Sigmoid colon (tissue), 7 donors: Measurements from ENCODE around the gene C7orf33. TPM values are rescaled to one million over a fixed set of nuclear protein-coding genes. Genes with fewer than 3 reads are reported as not detected.

Experiments used
- DNase-seq: peaks from one replicate; pipeline ENCODE4 v3.0.0-alpha.2; 2019
- H3K27ac ChIP-seq, 4 donors: fragments of 200-600 bp; sonication (generic); one replicate each; pipeline ENCODE4 v1.5.1; 2016 to 2019; ENCODE audit warnings: mild to moderate bottlenecking in 1 of 4
- H3K27me3 ChIP-seq, 3 donors: fragments of 200-600 bp; sonication (generic); one replicate each; pipeline ENCODE4 v1.5.1; 2019; ENCODE audit warnings: mild to moderate bottlenecking in 1 of 3
- H3K36me3 ChIP-seq, 4 donors: fragments of 200-600 bp; sonication (generic); one replicate each; pipeline ENCODE4 v1.5.1; 2016 to 2019
- H3K4me1 ChIP-seq, 4 donors: fragments of 200-600 bp; sonication (generic); one replicate each; pipeline ENCODE4 v1.5.1; 2017 to 2019
- H3K4me3 ChIP-seq, 4 donors: fragments of 200-600 bp; sonication (generic); one replicate each; pipeline ENCODE4 v1.5.1; 2017 to 2019; ENCODE audit warnings: mild to moderate bottlenecking in 2 of 4, moderate library complexity in 1 of 4
- H3K9me3 ChIP-seq, 4 donors: fragments of 200-600 bp in 3 of 4; sonication (generic) in 3 of 4; one replicate each; pipeline versions ENCODE4 v1.5.1 to v1.6.1; 2013 to 2019
- CTCF ChIP-seq, 4 experiments: fragments of 450-650 bp in 3 of 4; fragments of 200-600 bp in 1 of 4; IDR thresholded peaks; one replicate each; pipeline ENCODE4 v1.5.1; 2016 to 2019; ENCODE audit warnings: antibody characterized with exemption in 4 of 4, mild to moderate bottlenecking in 3 of 4, moderate library complexity in 2 of 4
- EP300 ChIP-seq, 4 donors: sonication (generic); formaldehyde crosslinking; IDR thresholded peaks; one replicate each; pipeline ENCODE4 v1.6.1; 2017; ENCODE audit warnings: antibody characterized with exemption in 4 of 4
- POLR2A ChIP-seq, 2 donors: fragments of 450-650 bp; IDR thresholded peaks; one replicate each; pipeline ENCODE4 v1.6.1; 2016; ENCODE audit warnings: antibody characterized with exemption in 2 of 2, mild to moderate bottlenecking in 2 of 2, moderate library complexity in 2 of 2
- POLR2AphosphoS5 ChIP-seq, 4 donors: sonication (generic); formaldehyde crosslinking; IDR thresholded peaks; one replicate each; pipeline ENCODE4 v1.6.1; 2017; ENCODE audit warnings: antibody characterized with exemption in 4 of 4
- WGBS, 2 donors: extraction: QIAGEN DNeasy Blood & Tissue Kit; methylation state at CpG; one replicate each; pipeline ENCODE4 v1.1.7; 2013; 5-methylcytosine and 5-hydroxymethylcytosine counted together
- intact Hi-C: fragments of 100-400 bp; cut with DNase I; formaldehyde crosslinking; loops from one replicate; pipeline ENCODE4 v1.15.1; 2023
- polyA plus RNA-seq, 3 donors: library from polyadenylated mRNA; stranded (reverse); fragments of 200-250 nt; gene quantifications; one replicate each; pipeline ENCODE4 v1.2.3, GENCODE V29; 2013
- total RNA-seq, 4 donors: library from RNA; depleted of rRNA; stranded (reverse); fragments of >200 nt; gene quantifications; one replicate each; pipeline ENCODE4 v1.1.0, GENCODE V29; 2016
- donor health status: healthy with polysubstance abuse.
- donor health status: Bipolar disorder and iron deficiency.
- donor health status: healthy.

The C7orf33 gene
- total and polyA plus RNA-seq, 7 donors: not detected

GRCh38 chr7:148575640-148576411, 14.7 kb upstream of the C7orf33 start:
- Histone ChIP-seq H3K4me1 (peaks cover 0 to 3% (median 0%) of the 10 kb centered on the region in 4 donors), H3K27me3 (no peaks in the 10 kb centered on the region), H3K4me3 (no peak overlapping the region), H3K27ac (no peak overlapping the region), H3K9me3 (no peaks in the 10 kb centered on the region), H3K36me3 (no peaks in the 10 kb centered on the region)
- intact Hi-C loops: loop anchor here (1.0 to 2.0 kb wide), 2 partner anchors 387 to 391 kb away; no protein-coding TSS in a partner anchor
- no peak for TF ChIP-seq EP300 (IDR thresholded peaks at IDR 0.05)
- TF ChIP-seq POLR2A (IDR thresholded peaks at IDR 0.05): no peak
- peak; percentile 40 to 79 (median 68) for TF ChIP-seq CTCF (IDR thresholded peaks at IDR 0.05)
- TF ChIP-seq POLR2AphosphoS5 (IDR thresholded peaks at IDR 0.05): no peak
- DNase-seq: peak; percentile 75
- 45 to 48% methylated on average over 8 of the region's 8 CpGs for WGBS, 2 donors

GRCh38 chr7:148579366-148579765, 11.2 kb upstream of the C7orf33 start:
- DNase-seq: no peak
- H3K4me3 ChIP-seq: no peak overlapping the region
- no peaks in the 10 kb centered on the region for H3K36me3 ChIP-seq
- intact Hi-C loops: no loop called here
- TF ChIP-seq CTCF (IDR thresholded peaks at IDR 0.05) (no peak), POLR2A (IDR thresholded peaks at IDR 0.05) (no peak), POLR2AphosphoS5 (IDR thresholded peaks at IDR 0.05) (no peak), EP300 (IDR thresholded peaks at IDR 0.05) (no peak)
- H3K27ac ChIP-seq: no peak overlapping the region
- WGBS, 2 donors: 90 to 92% methylated on average over 4 of the region's 4 CpGs
- H3K27me3 ChIP-seq: no peaks in the 10 kb centered on the region
- H3K9me3 ChIP-seq: no peaks in the 10 kb centered on the region
- H3K4me1 ChIP-seq: peaks cover 0 to 3% (median 0%) of the 10 kb centered on the region in 4 donors

- TF ChIP-seq CTCF (IDR thresholded peaks at IDR 0.05) (no peak), POLR2A (IDR thresholded peaks at IDR 0.05) (no peak), EP300 (IDR thresholded peaks at IDR 0.05) (no peak), POLR2AphosphoS5 (IDR thresholded peaks at IDR 0.05) (no peak)
- no peaks in the 10 kb centered on the region for H3K36me3 ChIP-seq
- H3K4me3 ChIP-seq: no peak overlapping the region
- 91 to 95% methylated on average over 6 of the region's 6 CpGs for WGBS, 2 donors
- intact Hi-C loops: no loop called here
- H3K27ac ChIP-seq: no peak overlapping the region
- no peak for DNase-seq
- H3K9me3 ChIP-seq: no peaks in the 10 kb centered on the region
- no peaks in the 10 kb centered on the region for H3K27me3 ChIP-seq
- peaks cover 0 to 3% (median 0%) of the 10 kb centered on the region in 4 donors for H3K4me1 ChIP-seq
These were observed 10.1 kb upstream of the C7orf33 start for GRCh38 chr7:148580446-148580845.

GRCh38 chr7:148581624-148582023, 8.9 kb upstream of the C7orf33 start:
- TF ChIP-seq CTCF (IDR thresholded peaks at IDR 0.05): no peak
- TF ChIP-seq POLR2A (IDR thresholded peaks at IDR 0.05): no peak
- TF ChIP-seq EP300 (IDR thresholded peaks at IDR 0.05): no peak
- TF ChIP-seq POLR2AphosphoS5 (IDR thresholded peaks at IDR 0.05): no peak
- intact Hi-C loops: no loop called here
- no peaks in the 10 kb centered on the region for H3K9me3 ChIP-seq
- H3K27me3 ChIP-seq: no peaks in the 10 kb centered on the region
- no peak overlapping the region for H3K4me3 ChIP-seq
- WGBS, 2 donors: 86% methylated on average over 3 of the region's 3 CpGs
- no peaks in the 10 kb centered on the region for H3K4me1 ChIP-seq
- DNase-seq: no peak
- H3K36me3 ChIP-seq: no peaks in the 10 kb centered on the region
- H3K27ac ChIP-seq: no peak overlapping the region
